K562 (cell line): ENCODE results near the gene SDCBP2. TPM values are rescaled to one million over a fixed set of nuclear protein-coding genes. Genes with fewer than 3 reads are reported as not detected.

Source experiments
- ATAC-seq: fragments of 200-7000 bp; cut with Tn5 transposase; 3 replicates; pipeline ENCODE4 v1.9.1; 2020; ENCODE audit warnings: moderate library complexity
- BruUV-seq: library from RNA; stranded (reverse); fragments of 400-500 nt; replicated peaks from 2 replicates; lab custom pipeline; 2021; lab: Mats Ljungman, UMichigan
- CTCF ChIA-PET: fragments of 300-600 bp; formaldehyde crosslinking; extraction: SDS; loops from one replicate; lab custom pipeline; 2021; ENCODE audit warnings: low intra/inter-chr PET ratio; lab: Yijun Ruan, JAX
- POLR2A ChIA-PET: fragments of 300-600, 350-650 bp; sonication (Branson Sonifier 250); formaldehyde crosslinking; extraction: SDS; loops from one replicate; lab custom pipeline; 2021; ENCODE audit warnings: antibody characterized with exemption, inconsistent platforms; lab: Yijun Ruan, JAX
- DNase-seq, 4 experiments: peaks; one replicate each; pipeline versions ENCODE4 v3.0.0 to v3.0.0-alpha.2; 2011 to 2018; ENCODE audit warnings: low spot score in 3 of 4, mixed read lengths in 3 of 4; ENCODE audit errors: extremely low read depth in 1 of 4
- FAIRE-seq: peaks from 2 replicates; lab custom pipeline; 2011; peaks lifted over from hg19 to GRCh38; lab: Jason Lieb, UNC
- H2AFZ ChIP-seq: 2 replicates; pipeline ENCODE4 v1.6.0; 2011; ENCODE audit warnings: low read depth, low read length, control low read depth, inconsistent platforms
- H3K27ac ChIP-seq: fragments of 200-600 bp; 3 replicates; pipeline ENCODE4 v1.8.0; 2011; ENCODE audit warnings: low read depth, mild to moderate bottlenecking, control low read depth, inconsistent platforms, low read length, moderate library complexity, mixed read lengths; ENCODE audit errors: extremely low read depth
- H3K27me3 ChIP-seq, 2 experiments: fragments of 300-600 bp in 1 of 2; 2 replicates in 1 of 2; 3 replicates in 1 of 2; pipeline versions ENCODE4 v1.6.0 to v1.8.0; 2011; ENCODE audit warnings: inconsistent platforms in 2 of 2, low read length in 2 of 2, mild to moderate bottlenecking in 1 of 2, mixed read lengths in 1 of 2, moderate library complexity in 1 of 2; ENCODE audit not compliant: control insufficient read depth in 2 of 2, insufficient read depth in 2 of 2
- H3K36me3 ChIP-seq: fragments of 300-600 bp; 3 replicates; pipeline ENCODE4 v1.8.0; 2011; ENCODE audit warnings: mild to moderate bottlenecking, low read length, inconsistent platforms; ENCODE audit not compliant: control insufficient read depth, insufficient read depth
- H3K4me1 ChIP-seq, 2 experiments: fragments of 200-600 bp in 1 of 2; replicated peaks in 1 of 2; 2 replicates in 1 of 2; 3 replicates in 1 of 2; pipeline versions ENCODE4 v1.5.1 to v1.8.0; 2011; ENCODE audit warnings: inconsistent platforms in 2 of 2, low read length in 2 of 2, mild to moderate bottlenecking in 1 of 2, mixed read lengths in 1 of 2, moderate library complexity in 1 of 2; ENCODE audit not compliant: control insufficient read depth in 2 of 2, insufficient read depth in 2 of 2
- H3K4me2 ChIP-seq: 2 replicates; pipeline ENCODE4 v1.6.1; 2011; ENCODE audit warnings: low read length, control low read depth, inconsistent platforms, mixed read lengths; ENCODE audit not compliant: insufficient read depth
- H3K4me3 ChIP-seq: fragments of 200-600 bp; sonication (generic), shearing (Covaris generic); 2 replicates; pipeline ENCODE4 v1.5.1; 2016; ENCODE audit warnings: control low read depth, inconsistent platforms
- H3K79me2 ChIP-seq: fragments of 200-600 bp; 3 replicates; pipeline ENCODE4 v1.8.0; 2011; ENCODE audit warnings: low read length, inconsistent platforms; ENCODE audit not compliant: control insufficient read depth, insufficient read depth
- H3K9ac ChIP-seq, 2 experiments: 2 replicates each; pipeline versions ENCODE4 v1.6.0 to v1.6.1; 2011; ENCODE audit warnings: low read depth in 2 of 2, low read length in 2 of 2, control low read depth in 1 of 2, inconsistent platforms in 1 of 2, mild to moderate bottlenecking in 1 of 2, mixed read lengths in 1 of 2; ENCODE audit not compliant: insufficient read depth in 1 of 2
- H3K9me1 ChIP-seq: one replicate; pipeline ENCODE4 v1.6.0; 2011; ENCODE audit warnings: inconsistent platforms, mild to moderate bottlenecking, low read length, moderate library complexity; ENCODE audit not compliant: control insufficient read depth, insufficient read depth
- H3K9me3 ChIP-seq: replicated peaks from 2 replicates; pipeline ENCODE4 v1.5.1; 2011; ENCODE audit warnings: low read depth, low read length, inconsistent platforms; ENCODE audit not compliant: control insufficient read depth, insufficient read depth
- H4K20me1 ChIP-seq: replicated peaks from 2 replicates; pipeline ENCODE4 v1.6.1; 2011; ENCODE audit warnings: low read length, inconsistent platforms, mixed read lengths; ENCODE audit not compliant: control insufficient read depth, insufficient read depth
- CBX1 ChIP-seq: sonication (generic); IDR thresholded peaks from 2 replicates; pipeline ENCODE4 v1.6.1; 2016; ENCODE audit warnings: antibody characterized with exemption, low read depth, mild to moderate bottlenecking
- CXXC5 ChIP-seq: fragments of 250-450 bp; sonication (Bioruptor Pico); IDR thresholded peaks from 2 replicates; pipeline ENCODE4 v1.8.0; 2022; ENCODE audit warnings: inconsistent platforms, mild to moderate bottlenecking, moderate library complexity
- DACH1 ChIP-seq: fragments of 450-650 bp; IDR thresholded peaks from 2 replicates; pipeline ENCODE4 v1.6.1; 2018; ENCODE audit not compliant: partially characterized antibody
- HCFC1 ChIP-seq: IDR thresholded peaks from 2 replicates; pipeline ENCODE4 v1.6.1; 2012; ENCODE audit warnings: low read depth, low read length, improper control_type of control experiment
- HDGF ChIP-seq: fragments of 450-650 bp; IDR thresholded peaks from 2 replicates; pipeline ENCODE4 v1.6.1; 2016
- HMG20A ChIP-seq: fragments of 450-650 bp; formaldehyde crosslinking; conservative IDR thresholded peaks from 2 replicates; pipeline ENCODE4 v1.4.0; 2020; ENCODE audit warnings: mild to moderate bottlenecking, mixed read lengths
- KLF10 ChIP-seq: fragments of 250-450 bp; sonication (Bioruptor Pico); IDR thresholded peaks from 2 replicates; pipeline ENCODE4 v1.6.1; 2021; ENCODE audit warnings: matching md5 sums
- NONO ChIP-seq, 2 experiments: fragments of 200-400 bp in 1 of 2; fragments of 450-650 bp in 1 of 2; formaldehyde crosslinking in 1 of 2; IDR thresholded peaks; 2 replicates each; pipeline ENCODE4 v1.6.1; 2017; ENCODE audit warnings: low read depth in 2 of 2, mild to moderate bottlenecking in 2 of 2, moderate library complexity in 2 of 2, low read length in 1 of 2
- RBM25 ChIP-seq: fragments of 200-400 bp; formaldehyde crosslinking; IDR thresholded peaks from 2 replicates; pipeline ENCODE4 v1.6.1; 2018; ENCODE audit warnings: low read length, low read depth, moderate library complexity; ENCODE audit not compliant: severe bottlenecking
- RCOR1 ChIP-seq, 2 experiments: IDR thresholded peaks; 2 replicates each; pipeline ENCODE4 v1.6.1; 2012; ENCODE audit warnings: low read depth in 2 of 2, low read length in 2 of 2, borderline replicate concordance in 1 of 2, improper control_type of control experiment in 1 of 2
- ZFP36 ChIP-seq: fragments of 150-350 bp; IDR thresholded peaks from 2 replicates; pipeline ENCODE4 v1.6.1; 2018; ENCODE audit warnings: low read length, low read depth; ENCODE audit not compliant: partially characterized antibody
- WGBS: fragments of 100-300 bp; shearing (Covaris generic); methylation state at CpG from one replicate; pipeline ENCODE4 v1.1.6; 2016; ENCODE audit warnings: low coverage, mixed read lengths; ENCODE audit not compliant: insufficient coverage; ENCODE audit errors: missing lambda C conversion rate; 5-methylcytosine and 5-hydroxymethylcytosine counted together
- in situ Hi-C: fragments of 300-500 bp; cut with MboI; formaldehyde crosslinking; loops from 4 replicates; pipeline ENCODE4 v1.15.0; 2018; ENCODE audit warnings: inconsistent platforms, mixed read lengths
- intact Hi-C: fragments of 100-400 bp; cut with micrococcal nuclease; formaldehyde crosslinking; loops from 2 replicates; pipeline ENCODE4 v1.14.2; 2022
- polyA plus RNA-seq, 8 experiments: library from polyadenylated mRNA; depleted of rRNA in 4 of 8; stranded (reverse) in 5 of 8; unstranded in 3 of 8; fragments of >200 nt; fragmentation: Nextera tagmentation in 2 of 8; fragmentation: Illumina TruSeq in 1 of 8; extraction: Ambion mirVana in 2 of 8; extraction: Trizol in 1 of 8; gene quantifications; 2 replicates each; pipeline versions ENCODE4 v1.2.1 to v1.2.3, GENCODE V29; 2011 to 2014; ENCODE audit warnings: inconsistent platforms in 1 of 8, missing spikeins in 1 of 8
- total RNA-seq, 7 experiments: library from RNA; depleted of rRNA in 6 of 7; stranded (reverse); fragments of >200 nt in 6 of 7; fragmentation: Illumina TruSeq in 2 of 7; extraction: Trizol in 2 of 7; gene quantifications; 2 replicates each; pipeline versions ENCODE4 v1.2.1 to v1.2.3, GENCODE V29; 2011 to 2021; ENCODE audit warnings: low replicate concordance in 1 of 7
- TF ChIP-seq, protein P1 (sequence below), 2 experiments: IDR thresholded peaks; 2 replicates each; pipeline ENCODE4 v1.6.1; 2011; ENCODE audit warnings: borderline replicate concordance in 1 of 2, control low read depth in 1 of 2, low read depth in 1 of 2, low read length in 1 of 2, mild to moderate bottlenecking in 1 of 2, mixed read lengths in 1 of 2, moderate library complexity in 1 of 2; ENCODE audit not compliant: insufficient read depth in 1 of 2, insufficient read length in 1 of 2, poor library complexity in 1 of 2, severe bottlenecking in 1 of 2; ENCODE audit errors: extremely low read depth in 1 of 2
- TF ChIP-seq, protein P2 (sequence below): fragments of 250-450 bp; sonication (Bioruptor Pico); IDR thresholded peaks from 2 replicates; pipeline ENCODE4 v1.8.0; 2022; ENCODE audit warnings: inconsistent platforms, mild to moderate bottlenecking, moderate library complexity, borderline replicate concordance
- TF ChIP-seq, protein P3 (sequence below), 2 experiments: fragments of 150-350 bp in 1 of 2; IDR thresholded peaks; 2 replicates each; pipeline ENCODE4 v1.6.1; 2012 to 2016; ENCODE audit warnings: low read depth in 2 of 2, low read length in 2 of 2, mild to moderate bottlenecking in 1 of 2, moderate library complexity in 1 of 2

SDCBP2 gene
- total and polyA plus RNA-seq, 9 of the 15 experiments (the other 6 are each of a cell fraction or from before 2014, with no cell fraction given): 0.06 to 1.2 (median 0.80) TPM

DNA sequence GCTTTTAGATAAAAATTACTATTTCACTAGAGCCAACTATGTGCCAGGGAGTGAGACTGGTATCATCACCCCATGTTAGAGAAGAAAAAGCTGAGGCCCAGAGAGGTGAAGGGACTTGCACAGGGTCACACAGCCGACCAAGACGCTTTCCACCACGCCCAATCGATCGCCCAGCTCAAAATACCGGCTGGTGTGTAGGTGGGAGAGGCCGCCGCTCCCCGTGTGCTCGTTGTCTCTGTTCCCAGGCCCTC is 63.1 kb downstream of the SDCBP2 start:
- peak overlapping the region; percentile 77 for H3K27ac ChIP-seq
- H3K4me1 ChIP-seq: peaks cover 12 to 46% of the 10 kb centered on the region in 2 experiments
- H3K4me2 ChIP-seq: peak overlapping the region; percentile 63; the same call in 1 of the 2 replicates
- ATAC-seq (no peak), FAIRE-seq (peak; percentile 80), DNase-seq (no peak)
- peak overlapping the region; percentile 74 for H2AFZ ChIP-seq
- no peaks in the 10 kb centered on the region for H3K27me3 ChIP-seq
- no peaks in the 10 kb centered on the region; the same call in 2 of the 3 replicates for H3K36me3 ChIP-seq
- H3K9me3 ChIP-seq: peaks cover 9% of the 10 kb centered on the region; the same call in 1 of the 2 replicates
- in situ Hi-C loops (no loop called here), intact Hi-C loops (no loop called here)
- peak overlapping the region; percentile 55 to 88; a peak in 3 of 4 replicates for H3K9ac ChIP-seq
- peak overlapping the region; percentile 55 for H3K4me3 ChIP-seq
- BruUV-seq: no TSS peak
- 0% methylated on average over 5 of the region's 10 CpGs for WGBS
- no peaks in the 10 kb centered on the region for H3K9me1 ChIP-seq
- ChIA-PET POLR2A (interaction anchor here (2.5 kb wide), 1 partner anchor 14 kb away, joined by 8 read pairs; no protein-coding TSS in a partner anchor), CTCF (interaction anchor here (0.6 kb wide), 1 partner anchor 156 kb away, joined by 3 read pairs; no protein-coding TSS in a partner anchor)
- H3K79me2 ChIP-seq: no peaks in the 10 kb centered on the region; the same call in 2 of the 3 replicates
- H4K20me1 ChIP-seq: no peaks in the 10 kb centered on the region
- TF ChIP-seq NONO (IDR thresholded peaks at IDR 0.05; ENCODE audit: low read depth in 2 of 2, low read length in 1 of 2) (no peak), HDGF (peak; percentile 38; the same call in 1 of the 2 replicates), HCFC1 (no peak), HMG20A (CRISPR knock-in tag) (no peak), RCOR1 (IDR thresholded peaks at IDR 0.05; ENCODE audit: borderline replicate concordance in 1 of 2, low read depth in 2 of 2, low read length in 2 of 2) (peak in 1 of 2 experiments; percentile 81; a peak in 2 of 4 replicates), RBM25 (peak; percentile 94), DACH1 (peak; percentile 12), ZFP36 (peak; percentile 91), CBX1 (peak; percentile 47; the same call in 1 of the 2 replicates), CXXC5 (CRISPR knock-in tag) (peak; percentile 26), KLF10 (CRISPR knock-in tag) (no peak)
- TF ChIP-seq, protein P1, sequence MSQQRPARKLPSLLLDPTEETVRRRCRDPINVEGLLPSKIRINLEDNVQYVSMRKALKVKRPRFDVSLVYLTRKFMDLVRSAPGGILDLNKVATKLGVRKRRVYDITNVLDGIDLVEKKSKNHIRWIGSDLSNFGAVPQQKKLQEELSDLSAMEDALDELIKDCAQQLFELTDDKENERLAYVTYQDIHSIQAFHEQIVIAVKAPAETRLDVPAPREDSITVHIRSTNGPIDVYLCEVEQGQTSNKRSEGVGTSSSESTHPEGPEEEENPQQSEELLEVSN (IDR thresholded peaks at IDR 0.05; ENCODE audit: borderline replicate concordance in 1 of 2, extremely low read depth in 1 of 2, insufficient read depth in 1 of 2, insufficient read length in 1 of 2, low read depth in 1 of 2, low read length in 1 of 2, poor library complexity in 1 of 2, severe bottlenecking in 1 of 2): no peak
- TF ChIP-seq, protein P2, sequence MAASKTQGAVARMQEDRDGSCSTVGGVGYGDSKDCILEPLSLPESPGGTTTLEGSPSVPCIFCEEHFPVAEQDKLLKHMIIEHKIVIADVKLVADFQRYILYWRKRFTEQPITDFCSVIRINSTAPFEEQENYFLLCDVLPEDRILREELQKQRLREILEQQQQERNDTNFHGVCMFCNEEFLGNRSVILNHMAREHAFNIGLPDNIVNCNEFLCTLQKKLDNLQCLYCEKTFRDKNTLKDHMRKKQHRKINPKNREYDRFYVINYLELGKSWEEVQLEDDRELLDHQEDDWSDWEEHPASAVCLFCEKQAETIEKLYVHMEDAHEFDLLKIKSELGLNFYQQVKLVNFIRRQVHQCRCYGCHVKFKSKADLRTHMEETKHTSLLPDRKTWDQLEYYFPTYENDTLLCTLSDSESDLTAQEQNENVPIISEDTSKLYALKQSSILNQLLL: no peak
- TF ChIP-seq, protein P3, sequence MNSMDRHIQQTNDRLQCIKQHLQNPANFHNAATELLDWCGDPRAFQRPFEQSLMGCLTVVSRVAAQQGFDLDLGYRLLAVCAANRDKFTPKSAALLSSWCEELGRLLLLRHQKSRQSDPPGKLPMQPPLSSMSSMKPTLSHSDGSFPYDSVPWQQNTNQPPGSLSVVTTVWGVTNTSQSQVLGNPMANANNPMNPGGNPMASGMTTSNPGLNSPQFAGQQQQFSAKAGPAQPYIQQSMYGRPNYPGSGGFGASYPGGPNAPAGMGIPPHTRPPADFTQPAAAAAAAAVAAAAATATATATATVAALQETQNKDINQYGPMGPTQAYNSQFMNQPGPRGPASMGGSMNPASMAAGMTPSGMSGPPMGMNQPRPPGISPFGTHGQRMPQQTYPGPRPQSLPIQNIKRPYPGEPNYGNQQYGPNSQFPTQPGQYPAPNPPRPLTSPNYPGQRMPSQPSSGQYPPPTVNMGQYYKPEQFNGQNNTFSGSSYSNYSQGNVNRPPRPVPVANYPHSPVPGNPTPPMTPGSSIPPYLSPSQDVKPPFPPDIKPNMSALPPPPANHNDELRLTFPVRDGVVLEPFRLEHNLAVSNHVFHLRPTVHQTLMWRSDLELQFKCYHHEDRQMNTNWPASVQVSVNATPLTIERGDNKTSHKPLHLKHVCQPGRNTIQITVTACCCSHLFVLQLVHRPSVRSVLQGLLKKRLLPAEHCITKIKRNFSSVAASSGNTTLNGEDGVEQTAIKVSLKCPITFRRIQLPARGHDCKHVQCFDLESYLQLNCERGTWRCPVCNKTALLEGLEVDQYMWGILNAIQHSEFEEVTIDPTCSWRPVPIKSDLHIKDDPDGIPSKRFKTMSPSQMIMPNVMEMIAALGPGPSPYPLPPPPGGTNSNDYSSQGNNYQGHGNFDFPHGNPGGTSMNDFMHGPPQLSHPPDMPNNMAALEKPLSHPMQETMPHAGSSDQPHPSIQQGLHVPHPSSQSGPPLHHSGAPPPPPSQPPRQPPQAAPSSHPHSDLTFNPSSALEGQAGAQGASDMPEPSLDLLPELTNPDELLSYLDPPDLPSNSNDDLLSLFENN (IDR thresholded peaks at IDR 0.05; ENCODE audit: low read depth in 2 of 2, low read length in 2 of 2): no peak
